ENCODE results near the gene SBF1.

- TF ChIP-seq, protein P1, sequence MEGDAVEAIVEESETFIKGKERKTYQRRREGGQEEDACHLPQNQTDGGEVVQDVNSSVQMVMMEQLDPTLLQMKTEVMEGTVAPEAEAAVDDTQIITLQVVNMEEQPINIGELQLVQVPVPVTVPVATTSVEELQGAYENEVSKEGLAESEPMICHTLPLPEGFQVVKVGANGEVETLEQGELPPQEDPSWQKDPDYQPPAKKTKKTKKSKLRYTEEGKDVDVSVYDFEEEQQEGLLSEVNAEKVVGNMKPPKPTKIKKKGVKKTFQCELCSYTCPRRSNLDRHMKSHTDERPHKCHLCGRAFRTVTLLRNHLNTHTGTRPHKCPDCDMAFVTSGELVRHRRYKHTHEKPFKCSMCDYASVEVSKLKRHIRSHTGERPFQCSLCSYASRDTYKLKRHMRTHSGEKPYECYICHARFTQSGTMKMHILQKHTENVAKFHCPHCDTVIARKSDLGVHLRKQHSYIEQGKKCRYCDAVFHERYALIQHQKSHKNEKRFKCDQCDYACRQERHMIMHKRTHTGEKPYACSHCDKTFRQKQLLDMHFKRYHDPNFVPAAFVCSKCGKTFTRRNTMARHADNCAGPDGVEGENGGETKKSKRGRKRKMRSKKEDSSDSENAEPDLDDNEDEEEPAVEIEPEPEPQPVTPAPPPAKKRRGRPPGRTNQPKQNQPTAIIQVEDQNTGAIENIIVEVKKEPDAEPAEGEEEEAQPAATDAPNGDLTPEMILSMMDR (IDR thresholded peaks at IDR 0.05) = no peak
- TF ChIP-seq ZFX (IDR thresholded peaks at IDR 0.05; ENCODE audit: borderline replicate concordance) = no peak
These were observed 33.3 kb downstream of the SBF1 start for GRCh38 chr22:50441428-50441993.

Measured in 22Rv1 (cell line).